HG03354 (cell line): Measurements from ENCODE around the gene LRMDA.

Source experiments
- ATAC-seq: cut with Tn5 transposase; IDR thresholded peaks from one replicate; pipeline ENCODE4 v1.9.1; 2021; ENCODE audit warnings: mild to moderate bottlenecking; ENCODE audit not compliant: unreplicated experiment, poor library complexity, severe bottlenecking

LRMDA gene

GRCh38 chr10:75817198-75817597 is 385.8 kb downstream of the LRMDA start:
- no peak for ATAC-seq

DNA sequence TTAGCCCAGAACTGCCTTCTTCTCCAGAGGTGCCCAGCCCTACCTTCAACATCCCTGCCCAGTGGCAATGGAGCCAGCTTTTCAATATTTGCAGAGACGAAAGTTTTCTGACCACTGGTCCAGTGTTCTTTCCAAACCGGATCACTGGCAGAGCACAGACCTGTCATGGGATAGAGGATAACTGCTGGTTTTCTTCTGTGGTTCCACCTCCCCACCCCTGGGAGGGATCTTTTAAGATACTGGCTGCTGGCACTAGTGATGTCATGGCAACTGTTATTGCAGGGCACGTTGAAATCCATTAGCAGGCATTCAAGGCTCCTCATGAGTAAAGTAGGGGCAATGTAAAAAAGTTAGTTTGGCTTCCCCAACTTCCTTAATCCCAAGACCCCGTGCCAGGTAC is 387.1 kb downstream of the LRMDA start:
- ATAC-seq = no peak

DNA sequence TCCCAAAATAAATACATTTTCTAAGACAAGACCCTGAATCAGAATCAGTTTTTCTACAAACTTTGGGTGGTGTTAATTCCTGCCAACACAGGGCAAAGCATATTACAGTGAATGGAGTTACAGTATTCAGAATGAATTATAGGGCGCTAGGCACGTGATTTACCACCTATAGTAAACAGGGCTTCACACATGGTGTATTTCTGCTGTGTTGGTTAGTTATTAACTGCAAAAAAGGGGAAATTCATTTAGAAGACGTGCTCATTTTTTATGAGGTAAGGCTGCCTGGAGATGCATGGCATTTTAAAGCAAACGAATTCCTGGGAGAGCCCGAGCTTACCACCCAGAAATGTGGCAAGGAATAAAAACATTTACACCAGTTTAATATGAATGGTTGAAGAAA is 393.8 kb downstream of the LRMDA start:
- ATAC-seq = no peak

DNA sequence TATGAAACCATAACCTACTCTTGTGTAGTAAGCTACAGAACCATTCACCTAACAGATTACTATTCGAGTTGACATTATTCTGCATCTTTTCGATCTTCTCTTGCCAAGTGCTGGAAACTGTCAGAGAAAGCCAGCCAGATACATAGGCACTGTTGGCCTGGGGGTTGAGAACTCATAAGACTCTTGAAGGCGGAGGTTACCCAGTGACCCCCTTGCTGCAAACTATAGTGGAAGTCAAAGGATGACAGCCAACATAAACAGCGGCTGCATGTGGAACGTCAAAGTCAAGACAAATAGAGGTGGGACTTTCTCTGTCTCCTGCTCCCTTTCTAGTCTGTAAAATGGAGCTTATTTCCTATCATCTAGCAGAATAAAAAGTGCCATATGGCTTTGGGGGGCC is 394.2 kb downstream of the LRMDA start:
- no peak for ATAC-seq

- ATAC-seq = no peak
Measured at GRCh38 chr10:75826846-75827245, 395.4 kb downstream of the LRMDA start.

DNA sequence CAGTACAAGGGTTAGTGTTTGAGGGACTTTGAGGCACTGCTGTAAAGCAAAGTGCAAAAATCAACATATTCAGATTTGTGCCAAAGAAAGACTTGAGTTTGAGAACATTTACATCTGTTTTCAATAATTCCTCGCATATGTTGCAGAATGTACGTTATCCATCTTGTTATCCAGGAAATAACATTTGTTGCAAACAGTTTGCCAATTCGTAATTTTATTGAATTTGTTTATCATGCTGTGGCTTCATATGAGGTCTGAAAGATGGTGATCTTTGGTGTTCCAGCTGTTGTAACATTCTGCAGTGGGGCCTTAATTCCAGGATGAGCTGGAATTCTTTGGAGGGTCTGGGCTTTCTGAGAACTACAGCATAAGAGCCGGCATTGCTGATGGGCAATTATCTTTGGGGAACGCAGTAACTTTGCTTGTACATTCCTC is 396.2 kb downstream of the LRMDA start:
- no peak for ATAC-seq

- ATAC-seq = no peak
Measured at GRCh38 chr10:75828413-75828812, 397.0 kb downstream of the LRMDA start.

GRCh38 chr10:75836064-75836463 is 404.6 kb downstream of the LRMDA start:
- no peak for ATAC-seq

DNA sequence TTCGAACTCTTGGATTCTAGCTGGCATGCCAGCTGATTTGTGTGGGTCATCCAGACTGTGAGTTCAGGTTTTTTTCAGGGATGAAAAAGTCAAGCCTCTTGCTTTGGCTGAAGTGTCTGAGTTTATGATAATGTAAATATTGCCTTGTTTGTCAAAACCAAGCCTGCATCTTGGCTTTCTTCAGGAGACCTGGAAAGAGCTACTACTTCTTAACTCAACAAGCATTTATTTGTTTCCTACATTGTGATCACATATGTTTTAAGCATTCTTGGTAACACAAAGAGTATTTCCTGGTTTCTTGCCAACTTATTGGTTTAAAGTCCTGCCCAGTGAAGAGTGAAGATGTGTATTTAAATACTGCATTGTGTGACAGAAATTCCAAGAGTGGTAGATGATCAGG is 407.1 kb downstream of the LRMDA start:
- ATAC-seq = no peak

- no peak for ATAC-seq
Measured at GRCh38 chr10:75839020-75839419, 407.6 kb downstream of the LRMDA start.

DNA sequence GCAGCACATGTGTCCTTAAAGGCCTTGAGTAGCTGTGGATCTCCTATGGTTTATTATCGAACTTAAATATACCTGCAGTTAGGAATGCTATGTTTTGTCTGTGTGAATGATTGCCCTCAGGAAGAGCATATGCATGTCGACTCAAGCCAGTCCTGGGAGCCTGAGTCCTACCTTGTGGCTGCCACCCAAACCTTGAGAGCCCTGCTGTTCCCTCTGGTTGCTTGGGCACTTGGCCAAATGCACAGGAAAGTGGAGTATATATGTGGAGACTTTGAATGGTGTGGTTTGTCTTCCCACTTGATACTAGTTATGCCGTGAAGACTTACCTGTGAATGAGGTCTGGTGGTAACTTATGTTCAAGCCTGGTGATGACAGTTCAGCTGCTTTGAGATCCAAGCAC is 409.8 kb downstream of the LRMDA start:
- ATAC-seq = no peak

- ATAC-seq = no peak
Measured at GRCh38 chr10:75845176-75845947, 413.9 kb downstream of the LRMDA start.

GRCh38 chr10:75847477-75847876 is 416.1 kb downstream of the LRMDA start:
- ATAC-seq = no peak

GRCh38 chr10:75851580-75852345 is 420.3 kb downstream of the LRMDA start:
- ATAC-seq = no peak

GRCh38 chr10:75852851-75853484 is 421.5 kb downstream of the LRMDA start:
- no peak for ATAC-seq

DNA sequence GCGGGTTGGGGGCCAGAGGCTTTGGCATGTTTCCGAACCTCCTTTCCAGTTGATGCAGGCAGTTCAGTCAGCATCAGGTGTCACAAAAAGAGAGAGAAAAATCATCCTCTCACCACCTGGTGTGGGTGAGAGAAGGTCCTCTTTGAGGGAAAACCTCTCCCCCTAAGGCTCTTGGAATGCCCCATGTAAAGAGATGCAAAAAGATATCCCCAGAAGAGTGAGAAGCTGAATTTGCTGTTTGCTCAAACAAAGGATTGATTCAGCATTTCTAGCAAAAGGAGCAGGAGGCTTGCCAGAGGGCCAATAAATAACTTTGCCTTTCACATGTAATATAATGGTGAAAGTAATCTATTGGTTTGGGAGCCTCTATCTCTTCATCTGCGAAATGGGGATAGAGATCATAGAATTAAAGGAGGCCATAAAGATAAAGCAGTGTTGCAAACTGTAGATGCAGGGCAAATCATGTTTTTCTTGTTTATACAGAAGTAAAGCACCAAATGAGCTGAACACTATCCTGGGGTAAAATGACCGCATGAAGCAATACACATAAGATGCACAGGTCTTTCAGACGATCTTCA is 425.9 kb downstream of the LRMDA start:
- ATAC-seq = no peak

- ATAC-seq = no peak
Measured at GRCh38 chr10:75857896-75858295, 426.5 kb downstream of the LRMDA start.

DNA sequence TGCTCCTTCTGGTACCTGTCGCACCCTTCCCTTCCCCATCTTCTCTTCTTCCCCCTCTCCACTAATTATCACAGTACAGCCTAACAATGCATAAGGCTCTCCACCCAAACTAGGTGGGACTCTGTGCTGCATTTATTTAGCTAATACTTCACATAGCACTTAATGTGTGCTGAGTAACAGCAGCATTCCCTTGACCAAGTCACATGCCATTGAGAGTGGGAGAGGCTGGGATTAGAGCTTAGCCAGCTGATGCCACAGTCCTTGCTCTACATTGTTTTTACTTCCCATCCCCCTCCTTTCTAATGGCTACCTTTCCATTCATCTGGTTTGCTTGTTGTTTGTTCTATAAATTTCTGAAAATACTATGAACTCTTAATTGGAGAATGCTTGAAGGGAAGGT is 426.9 kb downstream of the LRMDA start:
- no peak for ATAC-seq

GRCh38 chr10:75859141-75859540 is 427.7 kb downstream of the LRMDA start:
- no peak for ATAC-seq

DNA sequence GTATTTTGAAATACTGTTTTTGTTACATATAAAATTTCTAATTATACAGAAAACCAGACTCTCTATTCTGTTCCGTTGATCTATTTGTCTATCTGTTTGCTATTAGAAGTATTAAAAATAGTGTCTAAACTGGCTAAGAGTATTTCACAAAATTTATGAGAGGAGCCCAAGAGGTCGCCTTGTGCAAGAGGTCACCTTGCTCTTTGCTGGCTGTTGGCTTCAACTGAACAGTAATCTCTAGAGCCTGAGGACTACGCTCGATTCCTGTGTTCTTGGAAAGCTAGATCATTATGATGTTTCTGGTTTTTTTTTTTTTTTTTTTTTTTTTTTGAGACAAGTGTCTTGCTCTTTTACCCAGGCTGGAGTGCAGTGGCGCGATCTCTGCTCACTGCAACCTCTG is 428.6 kb downstream of the LRMDA start:
- ATAC-seq = no peak
